GM12878 (cell line): ENCODE data around the gene CINP. TPM values are rescaled to one million over a fixed set of nuclear protein-coding genes. Genes with fewer than 3 reads are reported as not detected.

Experiments
- ATAC-seq: fragments of 200-7000 bp; cut with Tn5 transposase; 3 replicates; pipeline ENCODE4 v1.9.1; 2020; ENCODE audit warnings: mild to moderate bottlenecking, moderate library complexity
- BruUV-seq: library from RNA; stranded (reverse); fragments of 400-500 nt; replicated peaks from 2 replicates; lab custom pipeline; 2021; lab: Mats Ljungman, UMichigan
- CTCF ChIA-PET: fragments of 300-600 bp; sonication (Branson Sonifier 250); formaldehyde crosslinking; extraction: SDS; loops from one replicate; lab custom pipeline; 2021; ENCODE audit warnings: inconsistent platforms; lab: Yijun Ruan, JAX
- POLR2A ChIA-PET: fragments of 350-600 bp; formaldehyde crosslinking; extraction: SDS; loops from one replicate; lab custom pipeline; 2021; ENCODE audit warnings: inconsistent platforms; lab: Charles Lee
- RAD21 ChIA-PET: fragments of 300-600 bp; sonication (Branson Sonifier 250); formaldehyde crosslinking; loops from one replicate; lab custom pipeline; 2023; ENCODE audit warnings: antibody characterized with exemption; ENCODE audit not compliant: unreplicated experiment; lab: Charles Lee
- SMC1A ChIA-PET: fragments of 300-600 bp; sonication (Branson Sonifier 250); formaldehyde crosslinking; loops from one replicate; lab custom pipeline; 2023; ENCODE audit not compliant: unreplicated experiment, uncharacterized antibody; lab: Charles Lee
- DNase-seq: peaks from one replicate; pipeline ENCODE4 v3.0.0-alpha.2; 2011; ENCODE audit warnings: low read depth, low spot score
- FAIRE-seq: peaks from 3 replicates; lab custom pipeline; 2011; peaks lifted over from hg19 to GRCh38; lab: Jason Lieb, UNC
- H2AFZ ChIP-seq: 2 replicates; pipeline ENCODE4 v1.6.0; 2011; ENCODE audit warnings: low read depth, low read length, control low read depth; ENCODE audit not compliant: control insufficient read depth
- H3K27ac ChIP-seq: 2 replicates; pipeline ENCODE4 v1.5.1; 2011; ENCODE audit warnings: control low read depth; ENCODE audit not compliant: control insufficient read depth, insufficient read depth
- H3K27me3 ChIP-seq, 2 experiments: replicated peaks in 1 of 2; 2 replicates each; pipeline versions ENCODE4 v1.6.0 to v1.6.1; 2011; ENCODE audit warnings: low read length in 1 of 2; ENCODE audit not compliant: control insufficient read depth in 2 of 2, insufficient read depth in 2 of 2
- H3K36me3 ChIP-seq, 2 experiments: 2 replicates each; pipeline ENCODE4 v1.5.1; 2011; ENCODE audit warnings: low read length in 1 of 2; ENCODE audit not compliant: control insufficient read depth in 2 of 2, insufficient read depth in 2 of 2
- H3K4me1 ChIP-seq: 2 replicates; pipeline ENCODE4 v1.6.1; 2011; ENCODE audit warnings: mild to moderate bottlenecking, low read length, moderate library complexity, mixed read lengths; ENCODE audit not compliant: control insufficient read depth, insufficient read depth
- H3K4me2 ChIP-seq: 2 replicates; pipeline ENCODE4 v1.6.0; 2011; ENCODE audit warnings: control low read depth; ENCODE audit not compliant: control insufficient read depth, insufficient read depth
- H3K4me3 ChIP-seq: fragments of 200-600 bp; sonication (generic); 2 replicates; pipeline ENCODE4 v1.5.1; 2016
- H3K79me2 ChIP-seq: 2 replicates; pipeline ENCODE4 v1.6.0; 2011; ENCODE audit warnings: low read length; ENCODE audit not compliant: control insufficient read depth, insufficient read depth
- H3K9ac ChIP-seq: 2 replicates; pipeline ENCODE4 v1.8.0; 2011; ENCODE audit warnings: low read length, control low read depth, mixed read lengths; ENCODE audit not compliant: control insufficient read depth, insufficient read depth
- H3K9me3 ChIP-seq: replicated peaks from 3 replicates; pipeline ENCODE4 v1.5.1; 2011; ENCODE audit warnings: mild to moderate bottlenecking, low read length; ENCODE audit not compliant: control insufficient read depth, insufficient read depth
- H4K20me1 ChIP-seq: 2 replicates; pipeline ENCODE4 v1.6.0; 2011; ENCODE audit not compliant: control insufficient read depth, insufficient read depth
- CBX3 ChIP-seq: fragments of 200-600 bp; sonication (generic); IDR thresholded peaks from 2 replicates; pipeline ENCODE4 v1.6.1; 2016; ENCODE audit warnings: low read depth, borderline replicate concordance
- DPF2 ChIP-seq: fragments of 450-650 bp; IDR thresholded peaks from 2 replicates; pipeline ENCODE4 v1.6.1; 2017; ENCODE audit warnings: mild to moderate bottlenecking
- EP300 ChIP-seq, 2 experiments: fragments of 150-350 bp in 1 of 2; IDR thresholded peaks; 2 replicates each; pipeline ENCODE4 v1.6.1; 2011 to 2012; ENCODE audit warnings: low read depth in 2 of 2, low read length in 2 of 2, borderline replicate concordance in 1 of 2, improper control_type of control experiment in 1 of 2, inconsistent platforms in 1 of 2; ENCODE audit not compliant: control insufficient read depth in 1 of 2
- FOXM1 ChIP-seq: IDR thresholded peaks from 2 replicates; pipeline ENCODE4 v1.6.1; 2012; ENCODE audit warnings: low read depth, mild to moderate bottlenecking, inconsistent platforms, low read length, moderate library complexity
- HDGF ChIP-seq: fragments of 450-650 bp; IDR thresholded peaks from 2 replicates; pipeline ENCODE4 v1.6.1; 2016; ENCODE audit warnings: antibody characterized with exemption
- JUNB ChIP-seq: IDR thresholded peaks from 2 replicates; pipeline ENCODE4 v1.6.1; 2016; ENCODE audit warnings: antibody characterized with exemption, mild to moderate bottlenecking
- MAX ChIP-seq: IDR thresholded peaks from 2 replicates; pipeline ENCODE4 v1.6.1; 2012; ENCODE audit warnings: low read depth, low read length, improper control_type of control experiment
- POLR2AphosphoS2 ChIP-seq: IDR thresholded peaks from 2 replicates; pipeline ENCODE4 v1.6.1; 2011; ENCODE audit warnings: low read depth, mild to moderate bottlenecking, low read length, improper control_type of control experiment, moderate library complexity
- RBBP5 ChIP-seq: fragments of 200-600 bp; sonication (generic); conservative IDR thresholded peaks from 2 replicates; pipeline ENCODE4 v1.6.1; 2016
- SIX5 ChIP-seq: IDR thresholded peaks from 2 replicates; pipeline ENCODE4 v1.6.1; 2011; ENCODE audit warnings: mild to moderate bottlenecking, low read depth, low read length, moderate library complexity; ENCODE audit not compliant: severe bottlenecking
- STAT3 ChIP-seq: IDR thresholded peaks from 2 replicates; pipeline ENCODE4 v1.6.1; 2011; ENCODE audit warnings: low read depth, low read length, improper control_type of control experiment
- TCF12 ChIP-seq: IDR thresholded peaks from 2 replicates; pipeline ENCODE4 v1.6.1; 2011; ENCODE audit warnings: low read depth, mild to moderate bottlenecking, low read length
- WRNIP1 ChIP-seq: IDR thresholded peaks from 2 replicates; pipeline ENCODE4 v1.6.1; 2011; ENCODE audit warnings: low read depth, low read length, improper control_type of control experiment, borderline replicate concordance
- WGBS: methylation state at CpG from one replicate; pipeline ENCODE4 v1.1.6; 2016; ENCODE audit warnings: low lambda C conversion rate; ENCODE audit not compliant: insufficient replicate concordance, insufficient coverage; ENCODE audit errors: missing lambda C conversion rate; 5-methylcytosine and 5-hydroxymethylcytosine counted together
- in situ Hi-C: fragments of 300-500 bp; cut with MboI; formaldehyde crosslinking; loops from 9 replicates; pipeline ENCODE4 v1.14.3; 2018; ENCODE audit warnings: mixed read lengths
- intact Hi-C: fragments of 100-400 bp; cut with micrococcal nuclease; formaldehyde crosslinking; loops from one replicate; pipeline ENCODE4 v1.14.2; 2022; ENCODE audit not compliant: unreplicated experiment
- polyA plus RNA-seq, 11 experiments: library from polyadenylated mRNA; depleted of rRNA in 4 of 11; unstranded in 6 of 11; stranded (reverse) in 5 of 11; fragments of >200 nt; fragmentation: Nextera tagmentation in 4 of 11; fragmentation: Illumina TruSeq in 1 of 11; extraction: Ambion mirVana in 4 of 11; extraction: Trizol in 1 of 11; gene quantifications; 1 replicate in 1 of 11; 2 replicates in 10 of 11; pipeline versions ENCODE4 v1.2.1 to v1.2.3, GENCODE V29; 2011 to 2016; ENCODE audit warnings: inconsistent platforms in 2 of 11, missing spikeins in 2 of 11, low read depth in 1 of 11
- total RNA-seq, 4 experiments: library from RNA; depleted of rRNA in 3 of 4; stranded (reverse); fragments of >200 nt in 3 of 4; fragmentation: Illumina TruSeq in 1 of 4; extraction: Trizol in 1 of 4; gene quantifications; 2 replicates each; pipeline versions ENCODE4 v1.2.1 to v1.2.3, GENCODE V29; 2013 to 2021
- TF ChIP-seq, protein P1 (sequence below): fragments of 450-650 bp; IDR thresholded peaks from 2 replicates; pipeline ENCODE4 v1.6.1; 2014; ENCODE audit warnings: mild to moderate bottlenecking
- TF ChIP-seq, protein P2 (sequence below): IDR thresholded peaks from 2 replicates; pipeline ENCODE4 v1.6.1; 2012; ENCODE audit warnings: mild to moderate bottlenecking, low read depth, low read length

Gene CINP
- total and polyA plus RNA-seq, 10 of the 15 experiments (the other 5 are each of a cell fraction or from before 2014, with no cell fraction given), result 45.4 to 73.3 (median 52.9) TPM

- H2AFZ ChIP-seq, result no peak overlapping the region
- no peak overlapping the region for H3K9ac ChIP-seq
- in situ Hi-C loops, result no loop called here
- intact Hi-C loops, result no loop called here
- H3K27ac ChIP-seq, result no peak overlapping the region
- H3K9me3 ChIP-seq, result no peaks in the 10 kb centered on the region
- H3K27me3 ChIP-seq, result no peaks in the 10 kb centered on the region
- peaks cover 27% of the 10 kb centered on the region for H3K4me1 ChIP-seq
- ChIA-PET RAD21 (no interaction called here), SMC1A (no interaction called here), POLR2A (no interaction called here), CTCF (no interaction called here)
- TF ChIP-seq FOXM1 (no peak), WRNIP1 (no peak), SIX5 (no peak), TCF12 (no peak), DPF2 (no peak)
- TF ChIP-seq, protein P1, sequence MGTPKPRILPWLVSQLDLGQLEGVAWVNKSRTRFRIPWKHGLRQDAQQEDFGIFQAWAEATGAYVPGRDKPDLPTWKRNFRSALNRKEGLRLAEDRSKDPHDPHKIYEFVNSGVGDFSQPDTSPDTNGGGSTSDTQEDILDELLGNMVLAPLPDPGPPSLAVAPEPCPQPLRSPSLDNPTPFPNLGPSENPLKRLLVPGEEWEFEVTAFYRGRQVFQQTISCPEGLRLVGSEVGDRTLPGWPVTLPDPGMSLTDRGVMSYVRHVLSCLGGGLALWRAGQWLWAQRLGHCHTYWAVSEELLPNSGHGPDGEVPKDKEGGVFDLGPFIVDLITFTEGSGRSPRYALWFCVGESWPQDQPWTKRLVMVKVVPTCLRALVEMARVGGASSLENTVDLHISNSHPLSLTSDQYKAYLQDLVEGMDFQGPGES, result no peak
- DNase-seq (no peak), ATAC-seq (no peak), FAIRE-seq (no peak)
- BruUV-seq, result no TSS peak
- no peak overlapping the region for H3K4me3 ChIP-seq
- H3K36me3 ChIP-seq, result peaks cover 0 to 7% of the 10 kb centered on the region in 2 experiments; a peak in 1 of 4 replicates
- H3K79me2 ChIP-seq, result no peaks in the 10 kb centered on the region
- H4K20me1 ChIP-seq, result no peaks in the 10 kb centered on the region
- no peak overlapping the region for H3K4me2 ChIP-seq
Measured at GRCh38 chr14:102377696-102378095, 15.0 kb upstream of the CINP start.

- DNase-seq (no peak), FAIRE-seq (no peak), ATAC-seq (no peak)
- no peaks in the 10 kb centered on the region for H4K20me1 ChIP-seq
- BruUV-seq, result no TSS peak
- no peak overlapping the region for H3K9ac ChIP-seq
- H3K4me3 ChIP-seq, result no peak overlapping the region
- ChIA-PET CTCF (interaction anchor here (0.6 to 0.9 kb wide), 2 partner anchors 18 to 141 kb away, joined by 3 to 4 read pairs; no protein-coding TSS in a partner anchor), POLR2A (no interaction called here), SMC1A (no interaction called here), RAD21 (no interaction called here)
- in situ Hi-C loops, result no loop called here
- H3K27me3 ChIP-seq, result no peaks in the 10 kb centered on the region
- H3K4me1 ChIP-seq, result peaks cover 37% of the 10 kb centered on the region
- peaks cover 0 to 7% of the 10 kb centered on the region in 2 experiments; a peak in 1 of 4 replicates for H3K36me3 ChIP-seq
- WGBS, result 47% methylated on average over 5 of the region's 5 CpGs
- intact Hi-C loops, result no loop called here
- H3K9me3 ChIP-seq, result no peaks in the 10 kb centered on the region
- H2AFZ ChIP-seq, result no peak overlapping the region
- no peaks in the 10 kb centered on the region; the same call in none of the 2 replicates for H3K79me2 ChIP-seq
- H3K27ac ChIP-seq, result 0 out of 2 replicates have a peak overlapping the region, but pooled peaks have one; percentile 15
- H3K4me2 ChIP-seq, result no peak overlapping the region; the same call in 1 of the 2 replicates
- TF ChIP-seq HDGF (no peak), JUNB (no peak), MAX (no peak), CBX3 (no peak), EP300 (IDR thresholded peaks at IDR 0.05; ENCODE audit: borderline replicate concordance in 1 of 2, control insufficient read depth in 1 of 2, low read depth in 2 of 2, low read length in 2 of 2) (no peak), RBBP5 (no peak), POLR2AphosphoS2 (no peak), STAT3 (no peak)
- TF ChIP-seq, protein P2, sequence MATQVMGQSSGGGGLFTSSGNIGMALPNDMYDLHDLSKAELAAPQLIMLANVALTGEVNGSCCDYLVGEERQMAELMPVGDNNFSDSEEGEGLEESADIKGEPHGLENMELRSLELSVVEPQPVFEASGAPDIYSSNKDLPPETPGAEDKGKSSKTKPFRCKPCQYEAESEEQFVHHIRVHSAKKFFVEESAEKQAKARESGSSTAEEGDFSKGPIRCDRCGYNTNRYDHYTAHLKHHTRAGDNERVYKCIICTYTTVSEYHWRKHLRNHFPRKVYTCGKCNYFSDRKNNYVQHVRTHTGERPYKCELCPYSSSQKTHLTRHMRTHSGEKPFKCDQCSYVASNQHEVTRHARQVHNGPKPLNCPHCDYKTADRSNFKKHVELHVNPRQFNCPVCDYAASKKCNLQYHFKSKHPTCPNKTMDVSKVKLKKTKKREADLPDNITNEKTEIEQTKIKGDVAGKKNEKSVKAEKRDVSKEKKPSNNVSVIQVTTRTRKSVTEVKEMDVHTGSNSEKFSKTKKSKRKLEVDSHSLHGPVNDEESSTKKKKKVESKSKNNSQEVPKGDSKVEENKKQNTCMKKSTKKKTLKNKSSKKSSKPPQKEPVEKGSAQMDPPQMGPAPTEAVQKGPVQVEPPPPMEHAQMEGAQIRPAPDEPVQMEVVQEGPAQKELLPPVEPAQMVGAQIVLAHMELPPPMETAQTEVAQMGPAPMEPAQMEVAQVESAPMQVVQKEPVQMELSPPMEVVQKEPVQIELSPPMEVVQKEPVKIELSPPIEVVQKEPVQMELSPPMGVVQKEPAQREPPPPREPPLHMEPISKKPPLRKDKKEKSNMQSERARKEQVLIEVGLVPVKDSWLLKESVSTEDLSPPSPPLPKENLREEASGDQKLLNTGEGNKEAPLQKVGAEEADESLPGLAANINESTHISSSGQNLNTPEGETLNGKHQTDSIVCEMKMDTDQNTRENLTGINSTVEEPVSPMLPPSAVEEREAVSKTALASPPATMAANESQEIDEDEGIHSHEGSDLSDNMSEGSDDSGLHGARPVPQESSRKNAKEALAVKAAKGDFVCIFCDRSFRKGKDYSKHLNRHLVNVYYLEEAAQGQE, result no peak
Measured at GRCh38 chr14:102375119-102375518, 12.4 kb upstream of the CINP start.
